BE2C (cell line): Measurements from ENCODE around the gene WWOX.

Experiments used
- DNase-seq: peaks from one replicate; pipeline ENCODE4 v3.0.0-alpha.2; 2020
- H3K27me3 ChIP-seq: fragments of 250-450 bp; sonication (Bioruptor Pico); 2 replicates; pipeline ENCODE4 v1.5.1; 2020; ENCODE audit warnings: mild to moderate bottlenecking
- H3K36me3 ChIP-seq: fragments of 250-450 bp; sonication (Bioruptor Pico); 2 replicates; pipeline ENCODE4 v1.5.1; 2020; ENCODE audit warnings: mild to moderate bottlenecking
- H3K4me1 ChIP-seq: fragments of 250-450 bp; sonication (Bioruptor Pico); 2 replicates; pipeline ENCODE4 v1.5.1; 2020
- H3K4me3 ChIP-seq: 2 replicates; pipeline ENCODE4 v1.5.1; 2011; ENCODE audit warnings: low read depth, low read length
- H3K9me3 ChIP-seq: fragments of 250-450 bp; sonication (Bioruptor Pico); 2 replicates; pipeline ENCODE4 v1.5.1; 2020
- CTCF ChIP-seq: IDR thresholded peaks from 2 replicates; pipeline ENCODE4 v1.5.1; 2012; ENCODE audit warnings: mild to moderate bottlenecking, low read depth, low read length

The WWOX gene

GRCh38 chr16:78438632-78439031 lies 339.2 kb downstream of the WWOX start:
- no peaks in the 10 kb centered on the region for H3K4me1 ChIP-seq
- no peak for DNase-seq
- no peak overlapping the region for H3K4me3 ChIP-seq
- no peaks in the 10 kb centered on the region for H3K36me3 ChIP-seq
- peaks cover 3% of the 10 kb centered on the region for H3K9me3 ChIP-seq
- TF ChIP-seq CTCF, result no peak
- H3K27me3 ChIP-seq, result no peaks in the 10 kb centered on the region

- no peaks in the 10 kb centered on the region for H3K36me3 ChIP-seq
- no peak for DNase-seq
- peaks cover 3% of the 10 kb centered on the region for H3K9me3 ChIP-seq
- TF ChIP-seq CTCF, result no peak
- no peaks in the 10 kb centered on the region for H3K4me1 ChIP-seq
- H3K4me3 ChIP-seq, result no peak overlapping the region
- no peaks in the 10 kb centered on the region for H3K27me3 ChIP-seq
These were observed 340.2 kb downstream of the WWOX start for GRCh38 chr16:78439646-78440045.

- Histone ChIP-seq H3K4me3 (no peak overlapping the region), H3K36me3 (no peaks in the 10 kb centered on the region), H3K27me3 (no peaks in the 10 kb centered on the region), H3K4me1 (no peaks in the 10 kb centered on the region), H3K9me3 (peaks cover 3% of the 10 kb centered on the region)
- no peak for DNase-seq
- no peak for TF ChIP-seq CTCF
These were observed 341.8 kb downstream of the WWOX start for GRCh38 chr16:78441298-78441697.

- Histone ChIP-seq H3K27me3 (no peaks in the 10 kb centered on the region), H3K4me3 (no peak overlapping the region), H3K4me1 (no peaks in the 10 kb centered on the region), H3K36me3 (no peaks in the 10 kb centered on the region), H3K9me3 (no peaks in the 10 kb centered on the region; the same call in none of the 2 replicates)
- DNase-seq, result no peak
- no peak for TF ChIP-seq CTCF
These were observed 344.3 kb downstream of the WWOX start for GRCh38 chr16:78443542-78444364.

GRCh38 chr16:78445818-78446217 lies 346.4 kb downstream of the WWOX start:
- H3K36me3 ChIP-seq, result no peaks in the 10 kb centered on the region
- no peaks in the 10 kb centered on the region for H3K27me3 ChIP-seq
- no peaks in the 10 kb centered on the region for H3K4me1 ChIP-seq
- no peak for DNase-seq
- no peak overlapping the region for H3K4me3 ChIP-seq
- TF ChIP-seq CTCF, result no peak
- H3K9me3 ChIP-seq, result peaks cover 7% of the 10 kb centered on the region

- TF ChIP-seq CTCF, result no peak
- no peaks in the 10 kb centered on the region for H3K36me3 ChIP-seq
- DNase-seq, result no peak
- peaks cover 7% of the 10 kb centered on the region for H3K9me3 ChIP-seq
- H3K4me3 ChIP-seq, result no peak overlapping the region
- H3K4me1 ChIP-seq, result no peaks in the 10 kb centered on the region
- no peaks in the 10 kb centered on the region for H3K27me3 ChIP-seq
These were observed 347.0 kb downstream of the WWOX start for GRCh38 chr16:78446486-78446885.
